ENCODE data around the gene TDRD10. TPM values are rescaled to one million over a fixed set of nuclear protein-coding genes. Genes with fewer than 3 reads are reported as not detected.

The TDRD10 gene
- total and polyA plus RNA-seq, 2 experiments from 2014 or later, result 0.51 to 1.0 TPM

DNA sequence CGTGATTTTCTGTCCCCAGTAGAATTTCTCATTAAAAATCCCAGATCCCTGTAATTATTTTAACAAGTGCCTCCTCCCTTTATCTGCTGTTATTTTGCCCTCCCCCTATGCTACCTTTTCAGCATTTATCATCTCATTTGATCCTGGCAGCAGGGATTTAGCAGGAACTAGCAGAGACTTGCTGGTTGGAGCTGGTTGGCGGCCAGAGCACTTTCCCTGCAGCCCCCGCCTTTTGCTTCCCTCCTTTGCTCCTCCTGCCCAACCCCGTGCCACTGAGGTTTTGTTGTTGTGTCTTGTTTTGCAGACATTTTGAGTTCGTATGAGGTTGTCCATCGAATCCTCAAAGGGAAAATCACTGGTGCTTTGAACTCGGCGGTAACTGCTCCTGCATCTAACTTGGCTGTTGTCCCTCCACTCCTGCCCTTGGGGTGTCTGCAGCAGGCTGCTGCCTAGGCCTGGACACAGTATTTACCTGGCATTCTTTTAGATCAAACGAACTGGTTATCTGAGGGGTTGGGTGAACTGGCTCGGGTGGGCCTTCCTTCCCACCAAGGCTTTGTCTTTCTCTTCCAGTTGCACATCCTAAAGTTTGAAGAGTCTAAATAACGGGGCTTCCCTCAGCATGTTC lies 45.2 kb downstream of the TDRD10 start:
- Histone ChIP-seq H3K27ac (no peak overlapping the region), H3K27me3 (peaks cover 8% of the 10 kb centered on the region), H3K4me3 (no peak overlapping the region), H3K9me3 (ENCODE audit: low read depth) (no peaks in the 10 kb centered on the region), H3K36me3 (peaks cover 27% of the 10 kb centered on the region), H3K4me1 (ENCODE audit: low read depth) (no peaks in the 10 kb centered on the region)
- no peak for DNase-seq (ENCODE audit: low read depth in 1 of 2, low spot score in 1 of 2)
- TF ChIP-seq, protein P1, sequence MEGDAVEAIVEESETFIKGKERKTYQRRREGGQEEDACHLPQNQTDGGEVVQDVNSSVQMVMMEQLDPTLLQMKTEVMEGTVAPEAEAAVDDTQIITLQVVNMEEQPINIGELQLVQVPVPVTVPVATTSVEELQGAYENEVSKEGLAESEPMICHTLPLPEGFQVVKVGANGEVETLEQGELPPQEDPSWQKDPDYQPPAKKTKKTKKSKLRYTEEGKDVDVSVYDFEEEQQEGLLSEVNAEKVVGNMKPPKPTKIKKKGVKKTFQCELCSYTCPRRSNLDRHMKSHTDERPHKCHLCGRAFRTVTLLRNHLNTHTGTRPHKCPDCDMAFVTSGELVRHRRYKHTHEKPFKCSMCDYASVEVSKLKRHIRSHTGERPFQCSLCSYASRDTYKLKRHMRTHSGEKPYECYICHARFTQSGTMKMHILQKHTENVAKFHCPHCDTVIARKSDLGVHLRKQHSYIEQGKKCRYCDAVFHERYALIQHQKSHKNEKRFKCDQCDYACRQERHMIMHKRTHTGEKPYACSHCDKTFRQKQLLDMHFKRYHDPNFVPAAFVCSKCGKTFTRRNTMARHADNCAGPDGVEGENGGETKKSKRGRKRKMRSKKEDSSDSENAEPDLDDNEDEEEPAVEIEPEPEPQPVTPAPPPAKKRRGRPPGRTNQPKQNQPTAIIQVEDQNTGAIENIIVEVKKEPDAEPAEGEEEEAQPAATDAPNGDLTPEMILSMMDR (IDR thresholded peaks at IDR 0.05; ENCODE audit: low read depth, low read length), result no peak

DNA sequence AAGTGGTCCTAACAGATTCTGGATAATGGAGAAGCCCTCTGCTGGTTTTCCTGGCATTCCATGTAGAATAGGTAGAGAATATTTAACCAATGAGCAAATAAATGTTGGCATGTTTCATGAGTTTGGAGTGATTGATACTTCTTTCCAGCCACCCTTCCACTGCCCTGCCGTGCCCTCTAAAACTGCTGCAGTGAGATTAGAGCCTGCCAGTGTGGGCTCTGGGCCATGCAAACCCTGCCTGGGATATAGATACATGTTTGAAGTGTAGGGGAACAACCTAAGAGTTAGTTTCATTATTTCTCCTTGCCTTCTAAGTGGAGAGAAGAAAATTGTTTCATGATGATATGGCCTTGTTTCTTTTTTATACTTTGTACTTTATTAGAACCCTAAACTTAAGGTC lies 46.0 kb downstream of the TDRD10 start:
- Histone ChIP-seq H3K36me3 (peaks cover 35% of the 10 kb centered on the region), H3K4me3 (no peak overlapping the region), H3K27ac (no peak overlapping the region), H3K9me3 (ENCODE audit: low read depth) (no peaks in the 10 kb centered on the region), H3K4me1 (ENCODE audit: low read depth) (no peaks in the 10 kb centered on the region), H3K27me3 (peaks cover 4% of the 10 kb centered on the region)
- TF ChIP-seq, protein P1 (IDR thresholded peaks at IDR 0.05; ENCODE audit: low read depth, low read length), result no peak
- DNase-seq (ENCODE audit: low read depth in 1 of 2, low spot score in 1 of 2), result no peak

DNA sequence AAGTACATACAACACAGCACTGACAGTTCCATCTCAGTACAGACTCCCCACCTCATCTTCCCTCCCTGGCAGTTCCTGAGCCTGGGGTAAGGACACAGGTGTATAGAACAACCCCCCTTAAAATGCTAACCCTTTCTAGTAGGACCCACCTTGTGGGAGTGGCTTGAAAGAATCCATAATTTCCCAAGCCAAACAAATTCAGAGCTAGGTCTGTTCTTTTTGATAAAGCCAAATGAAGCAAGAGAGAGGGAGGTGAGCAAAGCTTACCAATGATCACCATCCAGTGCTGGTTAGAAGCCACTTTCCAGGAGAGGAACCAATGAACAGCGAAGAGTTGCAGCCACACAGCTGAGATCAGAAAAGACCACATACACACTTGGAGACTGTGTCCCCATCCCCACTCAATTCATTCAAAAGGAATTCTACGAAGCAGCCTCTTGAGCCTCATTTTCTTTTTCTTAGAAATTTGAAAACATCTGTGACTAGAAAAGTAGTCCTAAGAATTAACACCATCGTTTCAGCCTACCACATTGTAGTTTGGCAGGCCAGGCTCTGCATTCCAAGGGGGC lies 47.3 kb downstream of the TDRD10 start:
- Histone ChIP-seq H3K27ac (no peak overlapping the region), H3K36me3 (peaks cover 47% of the 10 kb centered on the region), H3K4me1 (ENCODE audit: low read depth) (peaks cover 5% of the 10 kb centered on the region), H3K4me3 (no peak overlapping the region), H3K27me3 (no peaks in the 10 kb centered on the region), H3K9me3 (ENCODE audit: low read depth) (no peaks in the 10 kb centered on the region)
- TF ChIP-seq, protein P1 (IDR thresholded peaks at IDR 0.05; ENCODE audit: low read depth, low read length), result no peak
- no peak for DNase-seq (ENCODE audit: low read depth in 1 of 2, low spot score in 1 of 2)

DNA sequence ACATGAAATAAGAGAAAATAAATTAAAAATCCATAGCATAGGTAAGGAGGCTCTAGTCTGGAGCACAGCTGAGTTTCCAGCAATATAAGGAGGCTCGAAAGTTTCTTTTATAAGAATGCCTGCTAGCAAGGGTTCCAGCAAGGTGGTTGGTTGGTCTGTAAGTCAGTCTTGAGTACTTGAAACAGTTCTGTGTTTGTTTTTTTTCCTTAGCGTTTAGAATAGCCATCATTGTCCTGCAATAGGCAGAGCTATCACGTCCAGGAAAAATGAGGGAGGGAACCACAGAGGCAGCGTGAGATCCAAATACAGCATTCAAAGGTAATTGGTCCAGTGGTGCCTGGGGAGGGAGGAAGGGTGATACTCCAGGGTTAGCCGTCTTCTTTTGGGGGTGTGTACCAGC lies 48.1 kb downstream of the TDRD10 start:
- Histone ChIP-seq H3K9me3 (ENCODE audit: low read depth) (no peaks in the 10 kb centered on the region), H3K4me1 (ENCODE audit: low read depth) (peaks cover 5% of the 10 kb centered on the region), H3K27me3 (no peaks in the 10 kb centered on the region), H3K27ac (no peak overlapping the region), H3K36me3 (peaks cover 55% of the 10 kb centered on the region), H3K4me3 (no peak overlapping the region)
- DNase-seq (ENCODE audit: low read depth in 1 of 2, low spot score in 1 of 2), result no peak
- TF ChIP-seq, protein P1 (IDR thresholded peaks at IDR 0.05; ENCODE audit: low read depth, low read length), result no peak

DNA sequence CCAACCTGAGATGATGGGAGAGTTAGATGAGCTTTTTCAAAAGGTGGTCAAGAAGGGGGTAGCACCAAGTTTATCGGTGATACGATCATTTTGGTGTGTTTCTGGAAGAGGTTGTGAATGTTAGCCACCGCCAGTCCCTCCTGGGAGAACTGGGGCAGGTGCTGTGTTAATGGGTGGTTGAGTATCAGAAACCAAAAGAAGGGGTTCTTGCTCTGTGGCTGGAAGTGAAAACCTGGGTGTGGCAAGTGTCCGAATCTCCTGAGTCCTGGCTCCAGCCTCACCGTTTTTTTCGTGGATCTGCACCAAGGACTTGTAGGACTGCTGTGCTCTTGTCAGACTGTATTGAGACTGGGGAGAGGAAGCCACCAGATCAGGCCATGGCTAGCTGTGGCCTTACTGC lies 48.6 kb downstream of the TDRD10 start:
- Histone ChIP-seq H3K4me3 (no peak overlapping the region), H3K27me3 (no peaks in the 10 kb centered on the region), H3K36me3 (peaks cover 61% of the 10 kb centered on the region), H3K4me1 (ENCODE audit: low read depth) (peaks cover 5% of the 10 kb centered on the region), H3K27ac (no peak overlapping the region), H3K9me3 (ENCODE audit: low read depth) (no peaks in the 10 kb centered on the region)
- TF ChIP-seq, protein P1 (IDR thresholded peaks at IDR 0.05; ENCODE audit: low read depth, low read length), result no peak
- DNase-seq (ENCODE audit: low read depth in 1 of 2, low spot score in 1 of 2), result no peak

Data from cardiac muscle cell (in vitro differentiated cells and primary cell).